Measurements from ENCODE around the gene LPO.

The LPO gene

DNA sequence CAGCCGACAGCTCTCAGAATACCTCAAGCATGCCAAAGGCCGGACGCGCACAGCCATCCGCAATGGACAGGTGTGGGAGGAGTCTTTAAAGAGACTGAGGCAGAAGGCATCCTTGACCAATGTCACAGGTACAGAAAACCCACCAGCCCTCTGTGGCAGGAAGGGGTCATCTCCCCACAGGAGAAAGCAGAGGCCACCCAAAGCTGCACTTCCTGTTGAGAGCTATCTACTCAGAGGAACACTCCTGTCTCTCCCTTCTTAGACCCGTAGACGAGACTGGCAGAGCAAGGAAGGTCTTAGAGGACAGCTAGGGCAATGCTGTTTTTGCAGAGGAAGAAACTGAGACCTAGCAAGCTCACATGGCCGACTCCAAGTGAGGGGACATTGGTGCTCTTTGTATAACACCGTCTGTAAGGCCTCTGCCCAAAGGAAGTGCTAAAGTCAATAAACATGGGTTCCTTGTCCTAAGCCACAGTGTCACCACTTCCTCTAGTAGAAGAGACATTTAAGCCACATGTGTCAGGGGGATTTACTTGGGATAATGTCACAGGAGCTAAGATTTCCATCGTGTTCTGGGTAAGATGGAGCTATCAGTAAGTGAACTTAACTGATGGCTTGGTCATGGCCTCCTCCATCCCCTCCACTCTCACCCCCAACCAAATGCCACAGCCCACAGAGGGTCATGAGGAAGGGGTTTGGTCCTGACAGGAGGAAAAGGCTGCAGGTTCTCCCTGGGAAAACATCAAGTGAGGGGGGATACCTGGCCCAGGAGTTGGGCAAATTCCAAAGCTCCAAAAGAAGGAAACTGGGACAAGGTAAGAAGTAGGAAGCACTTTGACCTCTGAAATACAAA is 9.4 kb downstream of the LPO start:
- no peak overlapping the region for H3K9ac ChIP-seq (ENCODE audit: low read depth, low read length)
- H3K9me3 ChIP-seq (ENCODE audit: control insufficient read depth, insufficient read depth, low read length) = peaks cover 5% of the 10 kb centered on the region
- H3K27me3 ChIP-seq (ENCODE audit: control insufficient read depth, insufficient read depth, low read length) = peaks cover 92% of the 10 kb centered on the region
- H3K4me1 ChIP-seq (ENCODE audit: control insufficient read depth, insufficient read depth, low read length) = no peaks in the 10 kb centered on the region
- H3K4me3 ChIP-seq (ENCODE audit: low read depth, low read length) = no peak overlapping the region
- H3K36me3 ChIP-seq (ENCODE audit: control insufficient read depth, insufficient read depth, low read length) = no peaks in the 10 kb centered on the region

DNA sequence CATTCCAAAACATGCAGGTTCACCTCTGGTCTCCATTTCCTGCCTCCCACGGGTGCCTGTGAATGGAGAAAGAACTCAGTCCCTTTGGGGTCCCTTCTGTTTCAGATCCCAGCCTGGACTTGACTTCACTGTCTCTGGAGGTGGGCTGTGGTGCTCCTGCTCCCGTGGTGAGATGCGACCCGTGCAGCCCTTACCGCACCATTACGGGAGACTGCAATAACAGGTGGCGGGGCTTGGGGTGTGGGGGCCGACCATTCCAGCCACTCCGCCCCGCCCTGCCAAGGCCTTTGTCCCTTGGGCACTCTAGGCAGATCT is 10.5 kb downstream of the LPO start:
- H3K4me3 ChIP-seq (ENCODE audit: low read depth, low read length) = peak overlapping the region; percentile 52
- H3K9me3 ChIP-seq (ENCODE audit: control insufficient read depth, insufficient read depth, low read length) = peaks cover 5% of the 10 kb centered on the region
- peak overlapping the region; percentile 73 for H3K9ac ChIP-seq (ENCODE audit: low read depth, low read length)
- no peaks in the 10 kb centered on the region for H3K36me3 ChIP-seq (ENCODE audit: control insufficient read depth, insufficient read depth, low read length)
- peaks cover 91% of the 10 kb centered on the region for H3K27me3 ChIP-seq (ENCODE audit: control insufficient read depth, insufficient read depth, low read length)
- H3K4me1 ChIP-seq (ENCODE audit: control insufficient read depth, insufficient read depth, low read length) = no peaks in the 10 kb centered on the region

DNA sequence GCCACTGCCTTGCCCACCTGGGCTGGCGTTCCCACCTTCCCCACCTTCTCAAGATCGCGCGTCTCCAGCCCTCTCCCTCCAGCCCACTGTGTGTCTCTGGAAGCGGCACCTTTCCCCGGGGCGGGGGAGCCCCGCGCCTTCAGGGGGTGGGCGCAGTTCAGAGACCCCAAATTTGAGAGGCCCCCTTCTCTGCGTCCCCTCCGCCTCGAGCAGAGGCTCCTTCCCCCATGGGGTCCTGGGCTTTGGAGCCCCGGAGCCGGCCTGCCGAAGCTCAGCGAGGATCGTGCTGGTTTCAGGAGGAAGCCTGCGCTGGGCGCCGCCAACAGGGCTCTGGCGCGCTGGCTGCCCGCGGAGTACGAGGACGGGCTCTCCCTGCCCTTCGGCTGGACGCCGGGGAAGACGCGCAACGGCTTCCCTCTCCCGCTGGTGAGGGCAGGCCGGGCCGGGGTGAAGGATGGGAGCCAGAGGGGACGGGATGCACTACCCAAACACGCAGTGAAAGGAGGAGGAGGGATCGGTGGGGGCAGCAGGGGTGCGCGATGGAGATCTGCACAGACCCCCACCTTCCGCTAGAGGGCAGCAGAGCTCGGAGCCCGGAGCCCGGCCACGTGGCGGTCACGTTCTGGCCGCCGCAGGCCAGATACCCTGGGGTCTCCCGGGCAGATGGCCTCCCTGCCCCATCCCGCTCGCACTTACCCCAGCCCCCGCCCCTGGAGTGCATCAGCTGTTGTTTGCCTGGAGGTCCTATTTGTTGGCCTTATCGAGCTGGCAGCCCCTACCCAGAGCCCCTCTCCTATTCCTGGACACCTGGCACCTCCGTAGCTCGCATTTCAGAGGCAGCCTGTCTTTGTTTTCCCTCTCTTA is 11.1 kb downstream of the LPO start:
- no peaks in the 10 kb centered on the region for H3K36me3 ChIP-seq (ENCODE audit: control insufficient read depth, insufficient read depth, low read length)
- no peaks in the 10 kb centered on the region for H3K4me1 ChIP-seq (ENCODE audit: control insufficient read depth, insufficient read depth, low read length)
- H3K9me3 ChIP-seq (ENCODE audit: control insufficient read depth, insufficient read depth, low read length) = peaks cover 5% of the 10 kb centered on the region
- peak overlapping the region; percentile 73 for H3K9ac ChIP-seq (ENCODE audit: low read depth, low read length)
- peaks cover 91% of the 10 kb centered on the region for H3K27me3 ChIP-seq (ENCODE audit: control insufficient read depth, insufficient read depth, low read length)
- H3K4me3 ChIP-seq (ENCODE audit: low read depth, low read length) = peak overlapping the region; percentile 52

GRCh38 chr17:58250344-58251011 is 12.1 kb downstream of the LPO start:
- peaks cover 3% of the 10 kb centered on the region for H3K4me1 ChIP-seq (ENCODE audit: control insufficient read depth, insufficient read depth, low read length)
- H3K9me3 ChIP-seq (ENCODE audit: control insufficient read depth, insufficient read depth, low read length) = peaks cover 5% of the 10 kb centered on the region
- no peaks in the 10 kb centered on the region for H3K36me3 ChIP-seq (ENCODE audit: control insufficient read depth, insufficient read depth, low read length)
- peaks cover 82% of the 10 kb centered on the region for H3K27me3 ChIP-seq (ENCODE audit: control insufficient read depth, insufficient read depth, low read length)
- H3K9ac ChIP-seq (ENCODE audit: low read depth, low read length) = no peak overlapping the region
- no peak overlapping the region for H3K4me3 ChIP-seq (ENCODE audit: low read depth, low read length)

- Histone ChIP-seq H3K9ac (ENCODE audit: low read depth, low read length) (no peak overlapping the region), H3K36me3 (ENCODE audit: control insufficient read depth, insufficient read depth, low read length) (no peaks in the 10 kb centered on the region), H3K4me3 (ENCODE audit: low read depth, low read length) (no peak overlapping the region), H3K27me3 (ENCODE audit: control insufficient read depth, insufficient read depth, low read length) (peaks cover 66% of the 10 kb centered on the region), H3K9me3 (ENCODE audit: control insufficient read depth, insufficient read depth, low read length) (peaks cover 5% of the 10 kb centered on the region), H3K4me1 (ENCODE audit: control insufficient read depth, insufficient read depth, low read length) (peaks cover 3% of the 10 kb centered on the region)
Observed at GRCh38 chr17:58252141-58252540, 13.8 kb downstream of the LPO start.

- Histone ChIP-seq H3K9ac (ENCODE audit: low read depth, low read length) (no peak overlapping the region), H3K9me3 (ENCODE audit: control insufficient read depth, insufficient read depth, low read length) (peaks cover 5% of the 10 kb centered on the region), H3K4me1 (ENCODE audit: control insufficient read depth, insufficient read depth, low read length) (peaks cover 3% of the 10 kb centered on the region), H3K4me3 (ENCODE audit: low read depth, low read length) (no peak overlapping the region), H3K27me3 (ENCODE audit: control insufficient read depth, insufficient read depth, low read length) (peaks cover 58% of the 10 kb centered on the region), H3K36me3 (ENCODE audit: control insufficient read depth, insufficient read depth, low read length) (no peaks in the 10 kb centered on the region)
Observed at GRCh38 chr17:58253082-58253481, 14.7 kb downstream of the LPO start.

- Histone ChIP-seq H3K9me3 (ENCODE audit: control insufficient read depth, insufficient read depth, low read length) (peaks cover 5% of the 10 kb centered on the region), H3K4me1 (ENCODE audit: control insufficient read depth, insufficient read depth, low read length) (peaks cover 3% of the 10 kb centered on the region), H3K4me3 (ENCODE audit: low read depth, low read length) (no peak overlapping the region), H3K36me3 (ENCODE audit: control insufficient read depth, insufficient read depth, low read length) (no peaks in the 10 kb centered on the region), H3K27me3 (ENCODE audit: control insufficient read depth, insufficient read depth, low read length) (peaks cover 45% of the 10 kb centered on the region), H3K9ac (ENCODE audit: low read depth, low read length) (no peak overlapping the region)
Observed at GRCh38 chr17:58254803-58255202, 16.4 kb downstream of the LPO start.

- H3K4me1 ChIP-seq (ENCODE audit: control insufficient read depth, insufficient read depth, low read length) = no peaks in the 10 kb centered on the region
- no peak overlapping the region for H3K4me3 ChIP-seq (ENCODE audit: low read depth, low read length)
- H3K9ac ChIP-seq (ENCODE audit: low read depth, low read length) = no peak overlapping the region
- H3K27me3 ChIP-seq (ENCODE audit: control insufficient read depth, insufficient read depth, low read length) = peaks cover 28% of the 10 kb centered on the region
- no peaks in the 10 kb centered on the region for H3K9me3 ChIP-seq (ENCODE audit: control insufficient read depth, insufficient read depth, low read length)
- no peaks in the 10 kb centered on the region for H3K36me3 ChIP-seq (ENCODE audit: control insufficient read depth, insufficient read depth, low read length)
Observed at GRCh38 chr17:58262149-58262548, 23.8 kb downstream of the LPO start.

- no peak overlapping the region for H3K4me3 ChIP-seq (ENCODE audit: low read depth, low read length)
- H3K27me3 ChIP-seq (ENCODE audit: control insufficient read depth, insufficient read depth, low read length) = peaks cover 28% of the 10 kb centered on the region
- no peak overlapping the region for H3K9ac ChIP-seq (ENCODE audit: low read depth, low read length)
- no peaks in the 10 kb centered on the region for H3K36me3 ChIP-seq (ENCODE audit: control insufficient read depth, insufficient read depth, low read length)
- H3K4me1 ChIP-seq (ENCODE audit: control insufficient read depth, insufficient read depth, low read length) = no peaks in the 10 kb centered on the region
- no peaks in the 10 kb centered on the region for H3K9me3 ChIP-seq (ENCODE audit: control insufficient read depth, insufficient read depth, low read length)
Observed at GRCh38 chr17:58263773-58264172, 25.4 kb downstream of the LPO start.

DNA sequence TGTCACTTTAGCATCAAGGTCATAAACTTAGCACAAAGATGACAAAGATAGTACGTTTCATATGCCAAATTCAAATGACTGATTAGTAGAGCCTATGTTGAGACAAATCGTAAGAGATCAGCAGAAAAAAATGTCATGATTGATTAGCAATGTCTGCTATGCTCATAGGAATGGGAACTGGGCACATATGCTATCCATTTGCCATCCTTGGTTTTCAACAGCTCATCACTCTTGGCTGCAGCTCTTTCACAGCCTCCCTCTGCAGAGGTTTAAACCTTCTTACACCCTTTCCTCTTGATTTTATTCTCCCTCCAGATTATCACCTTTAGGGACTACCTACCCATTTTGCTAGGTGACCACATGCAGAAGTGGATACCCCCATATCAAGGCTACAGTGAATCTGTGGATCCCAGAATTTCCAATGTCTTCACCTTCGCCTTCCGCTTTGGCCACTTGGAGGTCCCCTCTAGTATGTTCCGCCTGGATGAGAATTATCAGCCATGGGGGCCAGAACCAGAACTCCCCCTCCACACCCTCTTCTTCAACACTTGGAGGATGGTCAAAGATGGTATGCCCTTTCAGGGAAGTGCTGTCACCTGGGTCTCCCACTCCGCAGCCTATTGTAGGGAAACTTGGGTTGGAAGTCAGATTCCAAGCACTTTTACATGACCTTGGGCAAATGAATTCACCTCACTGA is 26.2 kb downstream of the LPO start:
- Histone ChIP-seq H3K36me3 (ENCODE audit: control insufficient read depth, insufficient read depth, low read length) (no peaks in the 10 kb centered on the region), H3K4me3 (ENCODE audit: low read depth, low read length) (no peak overlapping the region), H3K4me1 (ENCODE audit: control insufficient read depth, insufficient read depth, low read length) (no peaks in the 10 kb centered on the region), H3K9ac (ENCODE audit: low read depth, low read length) (no peak overlapping the region), H3K27me3 (ENCODE audit: control insufficient read depth, insufficient read depth, low read length) (peaks cover 25% of the 10 kb centered on the region), H3K9me3 (ENCODE audit: control insufficient read depth, insufficient read depth, low read length) (no peaks in the 10 kb centered on the region)

DNA sequence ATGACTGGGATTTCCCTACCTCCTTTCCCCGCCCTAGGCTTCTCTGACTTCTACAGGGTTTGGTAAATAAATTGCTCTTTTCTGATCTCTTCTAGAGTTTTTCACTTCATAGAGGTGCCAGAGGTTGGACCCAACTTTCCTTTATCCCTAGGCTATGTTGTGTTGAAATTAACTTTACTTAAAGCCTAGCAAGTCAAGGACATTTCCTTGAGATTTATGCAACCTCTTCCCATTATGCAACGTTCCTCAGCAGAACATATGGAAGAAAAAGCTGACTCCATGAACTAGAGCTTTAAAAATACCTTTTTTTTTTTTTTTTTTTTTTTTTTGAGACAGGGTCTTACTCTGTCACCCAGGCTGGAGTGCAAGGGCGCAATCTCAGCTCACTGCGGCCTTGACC is 26.9 kb downstream of the LPO start:
- no peaks in the 10 kb centered on the region for H3K4me1 ChIP-seq (ENCODE audit: control insufficient read depth, insufficient read depth, low read length)
- peaks cover 21% of the 10 kb centered on the region for H3K27me3 ChIP-seq (ENCODE audit: control insufficient read depth, insufficient read depth, low read length)
- H3K9ac ChIP-seq (ENCODE audit: low read depth, low read length) = no peak overlapping the region
- H3K4me3 ChIP-seq (ENCODE audit: low read depth, low read length) = no peak overlapping the region
- no peaks in the 10 kb centered on the region for H3K9me3 ChIP-seq (ENCODE audit: control insufficient read depth, insufficient read depth, low read length)
- no peaks in the 10 kb centered on the region for H3K36me3 ChIP-seq (ENCODE audit: control insufficient read depth, insufficient read depth, low read length)

Measured in iPS-15b (cell line).